ENCODE data around the gene ANXA9.

The ANXA9 gene

GRCh38 chr1:151026460-151026859, 44.4 kb downstream of the ANXA9 start:
- DNase-seq (ENCODE audit: extremely low spot score) = no peak
- ChIA-PET POLR2A (no interaction called here), CTCF (interaction anchor here (0.9 to 1.6 kb wide), 8 partner anchors 8 to 130 kb away, joined by 3 to 5 read pairs (median 4); partner anchors contain the start of genes MINDY1 and TNFAIP8L2)
- no peak for TF ChIP-seq CTCF (IDR thresholded peaks at IDR 0.05; ENCODE audit: control extremely low read depth, extremely low read depth, low read depth, missing control alignments)

- POLR2A ChIA-PET = no interaction called here
Measured at GRCh38 chr1:151032164-151032563, 50.1 kb downstream of the ANXA9 start.

GRCh38 chr1:151035167-151035566, 53.1 kb downstream of the ANXA9 start:
- no peak for DNase-seq (ENCODE audit: extremely low spot score)
- TF ChIP-seq CTCF (IDR thresholded peaks at IDR 0.05; ENCODE audit: control extremely low read depth, extremely low read depth, low read depth, missing control alignments) = no peak
- ChIA-PET CTCF (interaction anchor here (1.1 to 1.7 kb wide), 3 partner anchors 9 to 13 kb away, joined by 4 to 5 read pairs (median 4); partner anchors contain the start of gene C1orf56), POLR2A (no interaction called here)

More at GRCh38 chr1:151032164-151032563, 50.1 kb downstream of the ANXA9 start:
- DNase-seq (ENCODE audit: extremely low spot score) = no peak
- CTCF ChIA-PET = interaction anchor here (1.4 to 1.7 kb wide), 3 partner anchors 10 to 16 kb away, joined by 3 to 6 read pairs (median 5); partner anchors contain the start of gene C1orf56
- no peak for TF ChIP-seq CTCF (IDR thresholded peaks at IDR 0.05; ENCODE audit: control extremely low read depth, extremely low read depth, low read depth, missing control alignments)

- CTCF ChIA-PET = interaction anchor here (0.8 to 2.0 kb wide), 3 partner anchors 12 to 63 kb away, joined by 3 to 11 read pairs (median 5); no protein-coding TSS in a partner anchor
- POLR2A ChIA-PET = interaction anchor here (0.5 kb wide), 1 partner anchor 13 kb away, joined by 6 read pairs; no protein-coding TSS in a partner anchor
- TF ChIP-seq CTCF (IDR thresholded peaks at IDR 0.05; ENCODE audit: control extremely low read depth, extremely low read depth, low read depth, missing control alignments) = no peak
- DNase-seq (ENCODE audit: extremely low spot score) = no peak
Measured at GRCh38 chr1:151036356-151036755, 54.3 kb downstream of the ANXA9 start, which contains the start of gene BNIPL. Gene BNIPL (plus strand): TSS chr1:151036586. CDS start chr1:151036726, 140 bp downstream.

- POLR2A ChIA-PET = interaction anchor here (0.5 kb wide), 1 partner anchor 12 kb away, joined by 6 read pairs; no protein-coding TSS in a partner anchor
- TF ChIP-seq CTCF (IDR thresholded peaks at IDR 0.05; ENCODE audit: control extremely low read depth, extremely low read depth, low read depth, missing control alignments) = no peak
- CTCF ChIA-PET = interaction anchor here (0.8 to 2.0 kb wide), 3 partner anchors 12 to 63 kb away, joined by 3 to 11 read pairs (median 5); no protein-coding TSS in a partner anchor
- DNase-seq (ENCODE audit: extremely low spot score) = no peak
Measured at GRCh38 chr1:151037032-151037431, 54.9 kb downstream of the ANXA9 start.

GRCh38 chr1:151039521-151039920, 57.4 kb downstream of the ANXA9 start:
- ChIA-PET CTCF (interaction anchor here (1.5 to 1.6 kb wide), 3 partner anchors 12 to 20 kb away, joined by 3 to 5 read pairs (median 5); partner anchors contain the start of gene CDC42SE1), POLR2A (no interaction called here)
- DNase-seq (ENCODE audit: extremely low spot score) = no peak
- no peak for TF ChIP-seq CTCF (IDR thresholded peaks at IDR 0.05; ENCODE audit: control extremely low read depth, extremely low read depth, low read depth, missing control alignments)

Data from GM10248 (cell line).